Neural cell (in vitro differentiated cells): Measurements from ENCODE around the gene FEM1B.

Experiments used
- CTCF ChIP-seq: fragments of 450-650 bp; IDR thresholded peaks from 2 replicates; pipeline ENCODE4 v1.5.1; 2014; ENCODE audit warnings: antibody characterized with exemption, mild to moderate bottlenecking, moderate library complexity; ENCODE audit not compliant: poor library complexity, severe bottlenecking
- RAD21 ChIP-seq: fragments of 450-650 bp; conservative IDR thresholded peaks from 2 replicates; pipeline ENCODE4 v1.6.1; 2014; ENCODE audit warnings: antibody characterized with exemption, mild to moderate bottlenecking, moderate library complexity

DNA sequence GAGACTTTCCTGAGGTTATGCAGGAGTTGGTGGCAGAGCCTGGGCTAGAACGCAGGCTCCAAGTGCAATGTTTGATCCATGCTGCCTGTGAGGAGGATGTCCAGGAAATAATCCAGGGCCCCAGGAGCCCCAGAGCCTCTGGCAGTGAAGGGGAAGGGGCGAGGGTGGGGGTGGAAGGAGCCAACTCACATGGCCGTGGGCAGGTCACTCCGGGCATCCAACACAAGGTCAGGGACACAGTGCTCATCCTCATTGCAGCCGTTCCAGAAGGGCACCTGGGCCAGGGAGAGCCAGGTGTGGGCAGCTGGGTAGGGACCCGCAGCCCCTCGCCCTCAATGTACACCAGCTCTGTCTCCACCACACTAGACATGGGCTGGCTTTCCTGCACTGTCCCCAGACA, 43.7 kb downstream of the FEM1B start:
- TF ChIP-seq CTCF: no peak
- TF ChIP-seq RAD21: no peak
